Adipocyte (in vitro differentiated cells): ENCODE results near the gene SYTL1.

Source experiments
- DNase-seq: peaks from one replicate; pipeline ENCODE4 v3.0.0-alpha.2; 2015; ENCODE audit warnings: low read depth
- H3K27me3 ChIP-seq: replicated peaks from 2 replicates; pipeline ENCODE4 v1.7.0; 2013; ENCODE audit warnings: mild to moderate bottlenecking, low read length, moderate library complexity; ENCODE audit not compliant: control insufficient read depth, insufficient read depth
- H3K36me3 ChIP-seq: 2 replicates; pipeline ENCODE4 v1.7.0; 2013; ENCODE audit warnings: low read length, mild to moderate bottlenecking, moderate library complexity; ENCODE audit not compliant: control insufficient read depth, insufficient read depth, severe bottlenecking
- H3K4me1 ChIP-seq: 2 replicates; pipeline ENCODE4 v1.7.0; 2013; ENCODE audit warnings: mild to moderate bottlenecking, low read length, moderate library complexity; ENCODE audit not compliant: control insufficient read depth, insufficient read depth
- H3K4me3 ChIP-seq: 2 replicates; pipeline ENCODE4 v1.7.0; 2013; ENCODE audit warnings: mild to moderate bottlenecking, low read length, moderate library complexity
- H3K9ac ChIP-seq: 2 replicates; pipeline ENCODE4 v1.7.0; 2013; ENCODE audit warnings: mild to moderate bottlenecking, low read length, moderate library complexity
- H3K9me3 ChIP-seq: 2 replicates; pipeline ENCODE4 v1.7.0; 2013; ENCODE audit warnings: mild to moderate bottlenecking, low read length, moderate library complexity; ENCODE audit not compliant: control insufficient read depth

Gene SYTL1, protein sequence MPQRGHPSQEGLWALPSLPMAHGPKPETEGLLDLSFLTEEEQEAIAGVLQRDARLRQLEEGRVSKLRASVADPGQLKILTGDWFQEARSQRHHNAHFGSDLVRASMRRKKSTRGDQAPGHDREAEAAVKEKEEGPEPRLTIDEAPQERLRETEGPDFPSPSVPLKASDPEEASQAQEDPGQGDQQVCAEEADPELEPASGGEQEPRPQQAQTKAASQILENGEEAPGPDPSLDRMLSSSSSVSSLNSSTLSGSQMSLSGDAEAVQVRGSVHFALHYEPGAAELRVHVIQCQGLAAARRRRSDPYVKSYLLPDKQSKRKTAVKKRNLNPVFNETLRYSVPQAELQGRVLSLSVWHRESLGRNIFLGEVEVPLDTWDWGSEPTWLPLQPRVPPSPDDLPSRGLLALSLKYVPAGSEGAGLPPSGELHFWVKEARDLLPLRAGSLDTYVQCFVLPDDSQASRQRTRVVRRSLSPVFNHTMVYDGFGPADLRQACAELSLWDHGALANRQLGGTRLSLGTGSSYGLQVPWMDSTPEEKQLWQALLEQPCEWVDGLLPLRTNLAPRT

GRCh38 chr1:27341525-27342252 is at the start of gene SYTL1:
Gene SYTL1, plus strand, starts transcription at chr1:27342022. Its CDS starts 3,313 bp downstream, at chr1:27345335.
- Histone ChIP-seq H3K36me3 (peaks cover 3% of the 10 kb centered on the region), H3K9ac (no peak within 1 kb of the TSS), H3K27me3 (no peaks in the 10 kb centered on the region), H3K9me3 (no peaks in the 10 kb centered on the region), H3K4me1 (peaks cover 10% of the 10 kb centered on the region), H3K4me3 (no peak within 1 kb of the TSS)
- DNase-seq: peak; percentile 55

GRCh38 chr1:27292106-27292505 is 49.7 kb upstream of the SYTL1 start:
- no peak for DNase-seq
- no peak overlapping the region for H3K9ac ChIP-seq
- H3K27me3 ChIP-seq: no peaks in the 10 kb centered on the region
- no peaks in the 10 kb centered on the region for H3K9me3 ChIP-seq
- H3K4me3 ChIP-seq: no peak overlapping the region
- no peaks in the 10 kb centered on the region for H3K4me1 ChIP-seq
- H3K36me3 ChIP-seq: peaks cover 45% of the 10 kb centered on the region

GRCh38 chr1:27293915-27294314 is 47.9 kb upstream of the SYTL1 start:
- H3K36me3 ChIP-seq: peaks cover 50% of the 10 kb centered on the region
- DNase-seq: no peak
- no peaks in the 10 kb centered on the region for H3K27me3 ChIP-seq

GRCh38 chr1:27296773-27297291 is 45.0 kb upstream of the SYTL1 start:
- no peak overlapping the region for H3K4me3 ChIP-seq
- H3K9me3 ChIP-seq: no peaks in the 10 kb centered on the region
- no peaks in the 10 kb centered on the region for H3K27me3 ChIP-seq
- H3K9ac ChIP-seq: no peak overlapping the region
- peaks cover 26% of the 10 kb centered on the region for H3K4me1 ChIP-seq
- DNase-seq: peak; percentile 92
- peaks cover 48% of the 10 kb centered on the region for H3K36me3 ChIP-seq

More at GRCh38 chr1:27293915-27294314, 47.9 kb upstream of the SYTL1 start:
- Histone ChIP-seq H3K4me1 (peaks cover 5% of the 10 kb centered on the region), H3K9me3 (no peaks in the 10 kb centered on the region), H3K9ac (no peak overlapping the region), H3K4me3 (no peak overlapping the region)

GRCh38 chr1:27297903-27298302 is 43.9 kb upstream of the SYTL1 start:
- peaks cover 44% of the 10 kb centered on the region for H3K36me3 ChIP-seq
- no peak overlapping the region for H3K9ac ChIP-seq
- H3K27me3 ChIP-seq: no peaks in the 10 kb centered on the region
- H3K9me3 ChIP-seq: no peaks in the 10 kb centered on the region
- no peak overlapping the region for H3K4me3 ChIP-seq
- DNase-seq: no peak
- H3K4me1 ChIP-seq: peaks cover 26% of the 10 kb centered on the region

DNA sequence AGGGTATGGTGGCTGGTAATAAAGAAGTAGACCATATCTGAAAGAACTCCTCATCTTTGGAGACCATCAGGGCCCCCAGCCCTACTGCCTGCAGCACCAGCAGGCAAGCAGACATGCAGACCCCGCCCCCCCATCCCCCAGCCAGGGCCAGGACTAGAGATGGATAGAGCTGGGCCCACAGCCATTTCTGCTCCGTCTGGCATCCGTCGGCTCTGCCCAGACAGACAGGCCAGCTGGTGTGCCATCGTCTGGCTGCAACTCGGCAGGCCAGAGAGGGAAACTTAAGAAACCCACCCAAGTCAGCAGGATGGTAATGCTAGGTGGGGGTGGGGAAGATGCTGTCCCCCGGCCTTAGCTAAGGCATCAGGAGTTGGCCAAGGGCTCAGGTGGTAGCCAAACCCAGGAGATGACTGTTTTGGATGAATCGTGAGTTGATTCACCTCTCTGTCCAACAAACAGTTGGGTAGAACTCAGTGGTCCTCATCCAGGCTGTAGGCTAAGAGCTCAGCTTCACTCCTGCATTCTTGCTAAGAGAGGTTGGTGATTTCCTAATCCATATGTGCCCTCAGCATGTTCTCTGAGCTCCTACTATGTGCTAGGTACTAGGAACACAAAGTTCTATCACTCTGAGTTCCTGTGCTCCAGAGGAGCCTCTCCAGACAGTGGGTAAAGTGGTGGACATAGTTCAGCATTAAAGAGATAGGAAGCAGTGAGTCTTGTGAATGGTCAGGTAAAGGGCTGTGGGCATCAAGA is 43.0 kb upstream of the SYTL1 start:
- H3K9ac ChIP-seq: peak overlapping the region; percentile 71
- H3K4me3 ChIP-seq: peak overlapping the region; percentile 6
- H3K4me1 ChIP-seq: peaks cover 26% of the 10 kb centered on the region
- DNase-seq: no peak
- H3K27me3 ChIP-seq: no peaks in the 10 kb centered on the region
- no peaks in the 10 kb centered on the region for H3K9me3 ChIP-seq
- peaks cover 39% of the 10 kb centered on the region for H3K36me3 ChIP-seq

DNA sequence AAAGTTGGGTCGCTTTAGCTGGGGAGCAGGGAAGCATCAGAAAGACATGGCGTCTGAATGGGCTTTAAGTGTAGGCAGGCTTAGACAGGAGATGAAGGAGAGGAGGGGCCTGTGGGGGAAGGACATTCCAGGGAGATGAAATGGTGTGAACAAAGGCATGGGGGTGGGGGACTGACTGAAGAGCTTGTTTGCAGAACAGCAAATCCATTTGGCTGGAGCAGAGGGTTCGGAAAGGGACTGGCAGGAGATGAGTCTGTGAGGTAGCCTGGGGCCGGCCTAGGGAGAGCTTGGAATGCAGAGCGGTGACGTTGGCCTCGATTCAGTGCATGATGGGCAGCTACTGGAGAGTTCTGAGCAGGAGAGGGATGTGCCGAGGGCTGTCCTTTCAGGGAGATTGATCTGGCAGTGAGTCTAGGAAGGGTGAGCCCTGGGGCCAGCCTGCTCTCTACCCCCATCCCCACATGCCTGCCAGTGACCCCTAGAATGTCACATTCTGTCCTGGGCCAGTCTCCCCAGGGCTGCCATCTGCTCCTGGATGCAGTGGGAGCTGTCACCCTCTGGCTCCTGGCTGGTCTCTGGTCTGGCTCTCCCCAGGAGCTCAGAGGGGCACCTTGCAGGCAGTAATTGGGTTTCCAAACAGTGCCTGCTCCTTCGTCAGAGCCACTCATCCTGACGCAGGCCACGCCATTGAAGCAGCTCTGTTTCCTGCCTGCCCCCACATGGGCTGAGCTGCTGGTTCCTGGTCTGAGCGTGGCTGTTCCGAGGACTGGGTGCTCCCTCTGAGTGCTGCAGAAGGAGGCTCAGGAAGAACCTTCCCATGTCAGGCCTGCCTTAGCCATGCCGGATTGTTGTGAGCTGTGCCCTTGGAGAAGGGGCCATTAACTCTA is 42.2 kb upstream of the SYTL1 start:
- peaks cover 26% of the 10 kb centered on the region for H3K4me1 ChIP-seq
- H3K9ac ChIP-seq: peak overlapping the region; percentile 71
- no peaks in the 10 kb centered on the region for H3K9me3 ChIP-seq
- H3K4me3 ChIP-seq: peak overlapping the region; percentile 6
- peaks cover 35% of the 10 kb centered on the region for H3K36me3 ChIP-seq
- H3K27me3 ChIP-seq: no peaks in the 10 kb centered on the region
- peak; percentile 97 for DNase-seq

- peaks cover 31% of the 10 kb centered on the region for H3K4me1 ChIP-seq
- DNase-seq: peak; percentile 93
- peaks cover 30% of the 10 kb centered on the region for H3K36me3 ChIP-seq
These were observed 41.3 kb upstream of the SYTL1 start for GRCh38 chr1:27300341-27301051.

DNA sequence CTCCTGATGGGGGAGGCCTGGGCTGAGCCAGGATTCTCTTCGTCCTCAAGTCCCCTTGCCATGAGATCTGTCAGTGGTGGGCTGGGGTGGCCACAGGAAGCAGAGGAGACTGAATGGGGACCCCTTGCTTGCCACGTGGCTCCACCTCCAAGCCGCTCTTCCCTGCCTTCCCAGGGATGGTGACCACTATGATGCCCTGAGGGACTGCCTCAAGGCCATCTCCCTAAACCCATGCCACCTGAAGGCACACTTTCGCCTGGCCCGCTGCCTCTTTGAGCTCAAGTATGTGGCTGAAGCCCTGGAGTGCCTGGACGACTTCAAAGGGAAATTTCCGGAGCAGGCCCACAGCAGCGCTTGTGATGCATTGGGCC is 40.8 kb upstream of the SYTL1 start:
- no peak for DNase-seq
- Histone ChIP-seq H3K36me3 (peaks cover 27% of the 10 kb centered on the region), H3K9ac (peak overlapping the region; percentile 61), H3K4me1 (peaks cover 36% of the 10 kb centered on the region), H3K9me3 (no peaks in the 10 kb centered on the region), H3K4me3 (no peak overlapping the region), H3K27me3 (no peaks in the 10 kb centered on the region)

More at GRCh38 chr1:27300341-27301051, 41.3 kb upstream of the SYTL1 start:
- no peak overlapping the region for H3K4me3 ChIP-seq
- no peaks in the 10 kb centered on the region for H3K9me3 ChIP-seq
- H3K27me3 ChIP-seq: no peaks in the 10 kb centered on the region
- peak overlapping the region; percentile 71 for H3K9ac ChIP-seq
